IPS-20b (cell line): ENCODE data around the gene CGNL1.

Experiments used
- H3K27ac ChIP-seq: one replicate; pipeline ENCODE4 v1.5.1; 2013; ENCODE audit warnings: low read length
- H3K27me3 ChIP-seq: 2 replicates; pipeline ENCODE4 v1.6.1; 2013; ENCODE audit warnings: mild to moderate bottlenecking, low read length, inconsistent platforms; ENCODE audit not compliant: insufficient read depth
- H3K36me3 ChIP-seq: 2 replicates; pipeline ENCODE4 v1.6.1; 2013; ENCODE audit warnings: low read depth, mild to moderate bottlenecking, inconsistent platforms, low read length, moderate library complexity; ENCODE audit not compliant: insufficient read depth
- H3K4me1 ChIP-seq: 2 replicates; pipeline ENCODE4 v1.6.1; 2013; ENCODE audit warnings: mild to moderate bottlenecking, control low read depth, inconsistent platforms, low read length, moderate library complexity; ENCODE audit not compliant: insufficient read depth
- H3K4me3 ChIP-seq: 2 replicates; pipeline ENCODE4 v1.5.1; 2013; ENCODE audit warnings: mild to moderate bottlenecking, low read length, inconsistent platforms
- H3K9ac ChIP-seq: 2 replicates; pipeline ENCODE4 v1.6.1; 2013; ENCODE audit warnings: low read depth, mild to moderate bottlenecking, inconsistent platforms, low read length, moderate library complexity
- H3K9me3 ChIP-seq: 2 replicates; pipeline ENCODE4 v1.6.1; 2013; ENCODE audit warnings: mild to moderate bottlenecking, low read depth, low read length, inconsistent platforms; ENCODE audit not compliant: insufficient read depth

Gene CGNL1

DNA sequence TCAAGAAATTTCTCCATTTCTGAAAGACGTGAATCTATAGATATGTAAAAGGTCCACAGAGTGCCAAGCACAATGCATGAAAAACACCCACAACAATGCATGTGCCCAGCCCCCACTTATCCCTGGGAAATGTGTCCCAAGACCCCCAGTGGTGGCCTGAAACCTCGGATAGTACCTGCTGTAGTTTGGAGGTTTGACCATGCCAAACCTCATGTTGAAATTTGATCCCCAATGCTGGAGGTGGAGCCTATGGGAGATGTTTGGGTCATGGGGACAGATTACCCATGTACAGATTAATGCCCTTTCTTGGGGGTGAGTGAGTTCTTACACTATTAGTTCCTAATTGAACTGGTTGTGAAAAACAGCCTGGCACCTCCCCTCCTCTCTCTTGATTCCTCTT lies 194.0 kb downstream of the CGNL1 start:
- Histone ChIP-seq H3K27ac (no peak overlapping the region), H3K4me1 (peaks cover 8% of the 10 kb centered on the region; the same call in 1 of the 2 replicates)

GRCh38 chr15:57570994-57571393 lies 194.7 kb downstream of the CGNL1 start:
- Histone ChIP-seq H3K27ac (no peak overlapping the region), H3K36me3 (no peaks in the 10 kb centered on the region), H3K9ac (no peak overlapping the region), H3K4me3 (no peak overlapping the region), H3K27me3 (no peaks in the 10 kb centered on the region), H3K9me3 (no peaks in the 10 kb centered on the region), H3K4me1 (peaks cover 6% of the 10 kb centered on the region; the same call in 1 of the 2 replicates)

More for the DNA sequence above, 194.0 kb downstream of the CGNL1 start:
- Histone ChIP-seq H3K9me3 (no peaks in the 10 kb centered on the region), H3K27me3 (no peaks in the 10 kb centered on the region), H3K9ac (no peak overlapping the region), H3K36me3 (no peaks in the 10 kb centered on the region), H3K4me3 (no peak overlapping the region)

GRCh38 chr15:57571725-57572124 lies 195.4 kb downstream of the CGNL1 start:
- Histone ChIP-seq H3K9me3 (no peaks in the 10 kb centered on the region), H3K9ac (no peak overlapping the region), H3K4me3 (no peak overlapping the region), H3K27ac (no peak overlapping the region), H3K36me3 (no peaks in the 10 kb centered on the region), H3K4me1 (peaks cover 6% of the 10 kb centered on the region; the same call in 1 of the 2 replicates), H3K27me3 (no peaks in the 10 kb centered on the region)

GRCh38 chr15:57572468-57572867 lies 196.2 kb downstream of the CGNL1 start:
- H3K9ac ChIP-seq = no peak overlapping the region
- H3K4me3 ChIP-seq = no peak overlapping the region
- H3K4me1 ChIP-seq = peaks cover 6% of the 10 kb centered on the region; the same call in 1 of the 2 replicates
- no peak overlapping the region for H3K27ac ChIP-seq
- H3K9me3 ChIP-seq = no peaks in the 10 kb centered on the region
- no peaks in the 10 kb centered on the region for H3K36me3 ChIP-seq
- no peaks in the 10 kb centered on the region for H3K27me3 ChIP-seq

- peaks cover 6% of the 10 kb centered on the region; the same call in 1 of the 2 replicates for H3K4me1 ChIP-seq
- no peak overlapping the region for H3K27ac ChIP-seq
- no peaks in the 10 kb centered on the region for H3K9me3 ChIP-seq
- no peak overlapping the region for H3K4me3 ChIP-seq
- no peaks in the 10 kb centered on the region for H3K36me3 ChIP-seq
- H3K9ac ChIP-seq = no peak overlapping the region
- H3K27me3 ChIP-seq = no peaks in the 10 kb centered on the region
These were observed 196.8 kb downstream of the CGNL1 start for GRCh38 chr15:57573151-57573550.

DNA sequence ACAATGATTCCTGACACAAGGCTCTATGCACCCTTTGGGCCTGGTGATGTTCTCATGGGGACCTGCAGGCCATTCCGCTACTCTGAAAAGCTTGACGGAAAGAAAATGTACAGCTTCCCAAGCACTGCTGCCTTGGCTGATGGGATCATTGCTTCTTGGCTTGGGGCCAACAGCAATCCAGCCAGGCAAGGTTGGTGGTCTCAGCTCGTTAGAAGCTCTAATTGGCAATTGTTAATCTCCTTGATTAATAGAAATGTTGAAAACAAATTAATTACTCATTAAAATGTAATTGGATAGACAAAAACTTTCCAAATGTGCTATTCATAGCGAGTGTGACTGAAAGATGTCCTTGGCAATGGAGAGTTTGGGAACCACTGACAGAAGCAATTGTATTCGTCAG lies 199.1 kb downstream of the CGNL1 start:
- Histone ChIP-seq H3K4me3 (no peak overlapping the region), H3K9ac (no peak overlapping the region), H3K4me1 (0 out of 2 replicates have a peak, but pooled peaks cover under 1% of the 10 kb centered on the region), H3K9me3 (no peaks in the 10 kb centered on the region), H3K27ac (no peak overlapping the region), H3K36me3 (no peaks in the 10 kb centered on the region), H3K27me3 (no peaks in the 10 kb centered on the region)

DNA sequence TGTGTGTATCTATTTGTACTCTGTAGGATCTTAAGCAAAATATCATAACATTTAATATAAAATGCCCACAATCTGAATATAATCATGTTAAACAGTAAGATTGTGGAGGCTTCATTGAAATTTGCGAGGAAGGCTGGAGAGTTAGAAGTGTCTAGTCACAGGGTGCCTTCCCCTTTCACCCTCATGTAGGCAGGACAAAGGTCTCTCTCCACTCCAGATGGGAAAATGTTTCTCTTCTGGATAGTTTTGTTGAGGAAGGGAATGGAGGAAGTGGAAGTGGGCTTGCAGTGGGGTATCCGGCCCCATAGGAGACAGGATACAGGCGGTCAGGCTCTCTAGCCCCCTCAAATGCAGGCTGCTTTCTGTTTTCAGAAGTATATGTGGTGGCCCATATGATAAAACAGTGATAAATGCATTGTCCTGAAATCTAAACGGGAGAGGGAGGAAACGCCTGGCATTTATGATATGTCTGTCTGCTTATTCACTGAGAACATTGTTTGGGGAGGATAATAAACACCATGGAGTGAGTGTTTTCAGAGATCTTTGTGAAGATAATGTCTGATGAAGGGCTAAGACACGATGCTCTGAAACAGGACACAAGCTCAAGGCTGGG lies 202.1 kb downstream of the CGNL1 start:
- Histone ChIP-seq H3K9me3 (no peaks in the 10 kb centered on the region), H3K4me3 (no peak overlapping the region), H3K27ac (no peak overlapping the region), H3K4me1 (no peaks in the 10 kb centered on the region), H3K36me3 (no peaks in the 10 kb centered on the region), H3K9ac (no peak overlapping the region), H3K27me3 (no peaks in the 10 kb centered on the region)

- no peak overlapping the region for H3K4me3 ChIP-seq
- no peaks in the 10 kb centered on the region for H3K36me3 ChIP-seq
- no peak overlapping the region for H3K27ac ChIP-seq
- H3K4me1 ChIP-seq = no peaks in the 10 kb centered on the region
- H3K27me3 ChIP-seq = no peaks in the 10 kb centered on the region
- H3K9ac ChIP-seq = no peak overlapping the region
- no peaks in the 10 kb centered on the region for H3K9me3 ChIP-seq
These were observed 204.1 kb downstream of the CGNL1 start for GRCh38 chr15:57580428-57580827.

DNA sequence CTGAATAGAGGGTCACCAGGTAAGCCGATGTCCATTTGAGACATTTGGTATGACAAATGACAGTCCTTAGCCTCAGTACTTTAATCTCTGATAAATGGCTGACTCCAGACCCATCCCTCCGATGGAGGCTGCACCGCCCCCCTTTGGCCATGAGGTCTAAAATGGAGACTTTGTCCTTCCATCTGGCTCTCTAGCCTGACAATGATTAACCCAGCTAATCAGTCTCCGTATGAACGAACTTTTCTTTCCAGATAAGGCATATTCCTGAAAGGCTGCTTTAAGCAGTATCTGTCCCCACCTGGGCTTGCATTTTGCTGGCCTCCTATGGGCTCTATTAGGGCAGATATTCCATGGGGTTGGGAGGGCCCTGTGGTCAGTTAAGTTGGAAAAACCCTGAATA lies 204.6 kb downstream of the CGNL1 start:
- Histone ChIP-seq H3K27ac (no peak overlapping the region), H3K4me3 (no peak overlapping the region), H3K9me3 (no peaks in the 10 kb centered on the region), H3K36me3 (no peaks in the 10 kb centered on the region), H3K9ac (no peak overlapping the region), H3K4me1 (no peaks in the 10 kb centered on the region), H3K27me3 (no peaks in the 10 kb centered on the region)

- H3K36me3 ChIP-seq = no peaks in the 10 kb centered on the region
- H3K9me3 ChIP-seq = no peaks in the 10 kb centered on the region
- H3K4me3 ChIP-seq = no peak overlapping the region
- no peak overlapping the region for H3K27ac ChIP-seq
- H3K9ac ChIP-seq = no peak overlapping the region
- no peaks in the 10 kb centered on the region for H3K4me1 ChIP-seq
- no peaks in the 10 kb centered on the region for H3K27me3 ChIP-seq
These were observed 205.8 kb downstream of the CGNL1 start for GRCh38 chr15:57582090-57582489.

DNA sequence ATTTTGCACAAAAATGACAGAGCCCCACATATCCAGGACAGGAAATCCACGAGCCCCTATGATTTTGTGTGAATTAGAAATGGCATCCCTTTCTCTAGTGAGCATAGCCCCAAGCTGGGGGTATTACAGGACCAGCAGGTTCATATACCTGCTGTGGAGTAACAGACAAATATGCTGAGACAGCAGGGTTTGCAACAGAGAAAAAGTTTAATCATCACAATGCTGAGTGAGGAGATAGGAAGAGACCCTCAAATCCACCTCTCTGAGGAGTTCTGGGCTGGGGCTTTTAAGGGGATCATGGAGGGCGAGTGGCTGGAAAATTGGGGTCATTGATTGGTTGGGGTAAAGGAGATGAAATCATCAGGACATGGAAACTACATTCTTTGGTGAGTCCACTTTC lies 207.0 kb downstream of the CGNL1 start:
- H3K27me3 ChIP-seq = no peaks in the 10 kb centered on the region
- no peak overlapping the region for H3K9ac ChIP-seq
- H3K4me3 ChIP-seq = no peak overlapping the region
- no peaks in the 10 kb centered on the region for H3K9me3 ChIP-seq
- no peaks in the 10 kb centered on the region for H3K36me3 ChIP-seq
- no peak overlapping the region for H3K27ac ChIP-seq
- no peaks in the 10 kb centered on the region for H3K4me1 ChIP-seq

DNA sequence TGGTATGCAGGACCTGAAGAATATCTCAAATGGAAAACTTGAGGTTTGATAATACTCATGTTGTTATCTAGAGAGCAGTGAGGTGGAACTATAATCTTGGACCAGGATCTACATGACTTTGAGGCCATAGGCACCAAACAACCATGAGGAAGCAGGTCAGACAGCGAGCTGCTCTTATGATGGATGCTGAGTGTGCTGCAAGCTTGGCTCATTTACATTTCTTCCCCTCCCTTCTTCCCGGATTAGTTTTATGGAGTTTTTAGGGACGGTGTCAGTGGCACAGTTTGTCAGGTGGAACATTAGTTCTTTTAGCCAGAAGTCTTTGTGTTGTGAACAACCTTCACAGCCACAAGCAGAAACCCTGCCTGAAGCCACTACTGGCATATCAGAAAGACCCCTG lies 207.4 kb downstream of the CGNL1 start:
- no peaks in the 10 kb centered on the region for H3K27me3 ChIP-seq
- H3K9me3 ChIP-seq = no peaks in the 10 kb centered on the region
- no peak overlapping the region for H3K9ac ChIP-seq
- no peaks in the 10 kb centered on the region for H3K4me1 ChIP-seq
- H3K4me3 ChIP-seq = no peak overlapping the region
- no peak overlapping the region for H3K27ac ChIP-seq
- H3K36me3 ChIP-seq = no peaks in the 10 kb centered on the region
